ENCODE data around the gene SLC35B2.

The SLC35B2 gene

GRCh38 chr6:44303842-44304241 is 46.5 kb upstream of the SLC35B2 start:
- no peaks in the 10 kb centered on the region for H3K27me3 ChIP-seq (ENCODE audit: control insufficient read depth, insufficient read depth, low read length)
- H2AFZ ChIP-seq: no peak overlapping the region
- no peak overlapping the region for H3K4me2 ChIP-seq (ENCODE audit: low read length)
- no peak overlapping the region for H3K9ac ChIP-seq
- H3K36me3 ChIP-seq (ENCODE audit: control insufficient read depth, insufficient read depth, low read length): no peaks in the 10 kb centered on the region
- no peak for TF ChIP-seq CTCF (IDR thresholded peaks at IDR 0.05)
- H3K27ac ChIP-seq: no peak overlapping the region
- H3K79me2 ChIP-seq: no peaks in the 10 kb centered on the region
- no peaks in the 10 kb centered on the region for H3K4me1 ChIP-seq
- H3K9me3 ChIP-seq (ENCODE audit: control insufficient read depth, low read length): no peaks in the 10 kb centered on the region
- no peak overlapping the region for H3K4me3 ChIP-seq (ENCODE audit: low read depth, low read length)

GRCh38 chr6:44302856-44303255 is 45.5 kb upstream of the SLC35B2 start:
- Histone ChIP-seq H3K4me1 (no peaks in the 10 kb centered on the region), H3K4me2 (ENCODE audit: low read length) (no peak overlapping the region), H2AFZ (no peak overlapping the region), H3K36me3 (ENCODE audit: control insufficient read depth, insufficient read depth, low read length) (no peaks in the 10 kb centered on the region), H3K27ac (no peak overlapping the region), H3K27me3 (ENCODE audit: control insufficient read depth, insufficient read depth, low read length) (no peaks in the 10 kb centered on the region), H3K9me3 (ENCODE audit: control insufficient read depth, low read length) (no peaks in the 10 kb centered on the region), H3K9ac (no peak overlapping the region), H3K79me2 (no peaks in the 10 kb centered on the region), H3K4me3 (ENCODE audit: low read depth, low read length) (no peak overlapping the region)
- no peak for TF ChIP-seq CTCF (IDR thresholded peaks at IDR 0.05)

- no peak overlapping the region for H3K9ac ChIP-seq
- no peak overlapping the region for H3K4me2 ChIP-seq (ENCODE audit: low read length)
- H3K9me3 ChIP-seq (ENCODE audit: control insufficient read depth, low read length): no peaks in the 10 kb centered on the region
- no peaks in the 10 kb centered on the region for H3K27me3 ChIP-seq (ENCODE audit: control insufficient read depth, insufficient read depth, low read length)
- H3K27ac ChIP-seq: no peak overlapping the region
- no peaks in the 10 kb centered on the region for H3K36me3 ChIP-seq (ENCODE audit: control insufficient read depth, insufficient read depth, low read length)
- no peak overlapping the region for H2AFZ ChIP-seq
- no peaks in the 10 kb centered on the region for H3K4me1 ChIP-seq
- H3K4me3 ChIP-seq (ENCODE audit: low read depth, low read length): no peak overlapping the region
- no peak for TF ChIP-seq CTCF (IDR thresholded peaks at IDR 0.05)
- no peaks in the 10 kb centered on the region for H3K79me2 ChIP-seq
Observed at GRCh38 chr6:44301782-44302564, 44.6 kb upstream of the SLC35B2 start.

GRCh38 chr6:44301106-44301505 is 43.8 kb upstream of the SLC35B2 start:
- Histone ChIP-seq H3K36me3 (ENCODE audit: control insufficient read depth, insufficient read depth, low read length) (no peaks in the 10 kb centered on the region), H3K9ac (no peak overlapping the region), H3K4me3 (ENCODE audit: low read depth, low read length) (no peak overlapping the region), H3K4me1 (no peaks in the 10 kb centered on the region), H3K27me3 (ENCODE audit: control insufficient read depth, insufficient read depth, low read length) (no peaks in the 10 kb centered on the region), H3K4me2 (ENCODE audit: low read length) (no peak overlapping the region), H3K79me2 (no peaks in the 10 kb centered on the region), H3K9me3 (ENCODE audit: control insufficient read depth, low read length) (no peaks in the 10 kb centered on the region), H3K27ac (no peak overlapping the region), H2AFZ (no peak overlapping the region)
- no peak for TF ChIP-seq CTCF (IDR thresholded peaks at IDR 0.05)

- Histone ChIP-seq H2AFZ (no peak overlapping the region), H3K36me3 (ENCODE audit: control insufficient read depth, insufficient read depth, low read length) (no peaks in the 10 kb centered on the region), H3K9ac (no peak overlapping the region), H3K4me2 (ENCODE audit: low read length) (no peak overlapping the region), H3K27ac (no peak overlapping the region), H3K79me2 (no peaks in the 10 kb centered on the region), H3K4me1 (no peaks in the 10 kb centered on the region), H3K4me3 (ENCODE audit: low read depth, low read length) (no peak overlapping the region), H3K27me3 (ENCODE audit: control insufficient read depth, insufficient read depth, low read length) (no peaks in the 10 kb centered on the region), H3K9me3 (ENCODE audit: control insufficient read depth, low read length) (no peaks in the 10 kb centered on the region)
- TF ChIP-seq CTCF (IDR thresholded peaks at IDR 0.05): no peak
Observed at GRCh38 chr6:44300292-44300823, 43.0 kb upstream of the SLC35B2 start.

Measured in parathyroid adenoma (tissue), 2 donors.